ENCODE measurements around the gene APLP2.

GRCh38 chr11:130114281-130114680 lies 44.6 kb downstream of the APLP2 start:
- no peak for TF ChIP-seq CTCF (CRISPR knock-in tag; IDR thresholded peaks at IDR 0.05)
- no peak for TF ChIP-seq ATF2 (CRISPR knock-in tag; IDR thresholded peaks at IDR 0.05)
- TF ChIP-seq POLR2AphosphoS5 (IDR thresholded peaks at IDR 0.05; ENCODE audit: low read depth, low read length): no peak
- TF ChIP-seq JUND (CRISPR knock-in tag; IDR thresholded peaks at IDR 0.05): no peak
- TF ChIP-seq ZBED4 (CRISPR knock-in tag; IDR thresholded peaks at IDR 0.05; ENCODE audit: borderline replicate concordance): no peak
- TF ChIP-seq MZF1 (CRISPR knock-in tag; IDR thresholded peaks at IDR 0.05; ENCODE audit: borderline replicate concordance): no peak
- TF ChIP-seq DR1 (CRISPR knock-in tag; IDR thresholded peaks at IDR 0.05): no peak

Data from HepG2 (cell line).